Regular cardiac myocyte (primary cell): ENCODE results near the gene SART3. TPM values are rescaled to one million over a fixed set of nuclear protein-coding genes. Genes with fewer than 3 reads are reported as not detected.

ENCODE experiments used
- total RNA-seq: library from RNA; depleted of rRNA; stranded (reverse); fragments of >200 nt; gene quantifications from 2 replicates; pipeline ENCODE4 v1.2.3, GENCODE V29; 2014

SART3 gene, protein sequence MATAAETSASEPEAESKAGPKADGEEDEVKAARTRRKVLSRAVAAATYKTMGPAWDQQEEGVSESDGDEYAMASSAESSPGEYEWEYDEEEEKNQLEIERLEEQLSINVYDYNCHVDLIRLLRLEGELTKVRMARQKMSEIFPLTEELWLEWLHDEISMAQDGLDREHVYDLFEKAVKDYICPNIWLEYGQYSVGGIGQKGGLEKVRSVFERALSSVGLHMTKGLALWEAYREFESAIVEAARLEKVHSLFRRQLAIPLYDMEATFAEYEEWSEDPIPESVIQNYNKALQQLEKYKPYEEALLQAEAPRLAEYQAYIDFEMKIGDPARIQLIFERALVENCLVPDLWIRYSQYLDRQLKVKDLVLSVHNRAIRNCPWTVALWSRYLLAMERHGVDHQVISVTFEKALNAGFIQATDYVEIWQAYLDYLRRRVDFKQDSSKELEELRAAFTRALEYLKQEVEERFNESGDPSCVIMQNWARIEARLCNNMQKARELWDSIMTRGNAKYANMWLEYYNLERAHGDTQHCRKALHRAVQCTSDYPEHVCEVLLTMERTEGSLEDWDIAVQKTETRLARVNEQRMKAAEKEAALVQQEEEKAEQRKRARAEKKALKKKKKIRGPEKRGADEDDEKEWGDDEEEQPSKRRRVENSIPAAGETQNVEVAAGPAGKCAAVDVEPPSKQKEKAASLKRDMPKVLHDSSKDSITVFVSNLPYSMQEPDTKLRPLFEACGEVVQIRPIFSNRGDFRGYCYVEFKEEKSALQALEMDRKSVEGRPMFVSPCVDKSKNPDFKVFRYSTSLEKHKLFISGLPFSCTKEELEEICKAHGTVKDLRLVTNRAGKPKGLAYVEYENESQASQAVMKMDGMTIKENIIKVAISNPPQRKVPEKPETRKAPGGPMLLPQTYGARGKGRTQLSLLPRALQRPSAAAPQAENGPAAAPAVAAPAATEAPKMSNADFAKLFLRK
- total RNA-seq: 49.6 and 59.2 TPM in 2 replicates

DNA sequence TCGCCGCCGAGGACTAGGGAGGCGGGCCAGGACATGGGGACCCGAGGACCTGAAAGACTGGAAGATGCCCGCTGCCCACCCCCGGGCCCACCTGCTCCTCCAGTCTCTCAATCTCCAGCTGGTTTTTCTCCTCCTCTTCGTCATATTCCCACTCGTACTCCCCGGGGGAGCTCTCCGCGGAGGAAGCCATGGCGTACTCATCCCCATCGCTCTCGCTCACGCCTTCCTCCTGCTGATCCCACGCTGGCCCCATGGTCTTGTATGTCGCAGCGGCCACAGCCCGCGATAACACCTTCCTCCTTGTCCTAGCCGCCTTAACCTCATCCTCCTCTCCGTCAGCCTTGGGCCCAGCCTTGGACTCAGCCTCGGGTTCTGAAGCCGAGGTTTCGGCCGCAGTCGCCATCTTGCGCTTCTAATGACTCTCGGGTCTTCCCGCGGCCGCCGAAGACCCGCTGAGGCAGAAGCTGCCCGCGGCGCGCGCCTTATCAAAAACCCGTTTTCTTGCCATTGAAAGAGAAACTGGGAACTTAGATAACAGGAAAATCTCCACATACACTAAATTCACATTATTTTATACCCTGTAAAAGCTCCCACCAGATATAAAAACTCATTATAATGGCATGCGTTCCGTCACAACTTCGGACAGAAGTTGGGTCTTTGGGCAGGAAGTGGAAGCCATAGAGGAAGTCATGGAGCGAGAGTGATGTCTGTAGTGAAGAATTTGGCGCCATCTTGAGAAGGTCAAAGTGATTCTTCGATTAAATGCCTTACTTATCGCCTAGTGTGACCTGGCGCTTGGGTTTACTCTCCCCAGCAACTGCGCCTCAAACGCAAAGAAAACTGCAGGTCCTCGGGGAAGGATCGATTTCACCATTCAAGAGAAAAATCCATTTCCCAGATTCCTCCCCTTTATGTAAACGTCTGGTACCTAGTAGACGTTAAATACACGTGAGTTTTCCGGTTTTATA is at the start of gene SART3:
SART3 (minus strand) TSS at position 422 of the 968 bp plus-strand sequence; CDS start at position 403, 19 bp downstream.

DNA sequence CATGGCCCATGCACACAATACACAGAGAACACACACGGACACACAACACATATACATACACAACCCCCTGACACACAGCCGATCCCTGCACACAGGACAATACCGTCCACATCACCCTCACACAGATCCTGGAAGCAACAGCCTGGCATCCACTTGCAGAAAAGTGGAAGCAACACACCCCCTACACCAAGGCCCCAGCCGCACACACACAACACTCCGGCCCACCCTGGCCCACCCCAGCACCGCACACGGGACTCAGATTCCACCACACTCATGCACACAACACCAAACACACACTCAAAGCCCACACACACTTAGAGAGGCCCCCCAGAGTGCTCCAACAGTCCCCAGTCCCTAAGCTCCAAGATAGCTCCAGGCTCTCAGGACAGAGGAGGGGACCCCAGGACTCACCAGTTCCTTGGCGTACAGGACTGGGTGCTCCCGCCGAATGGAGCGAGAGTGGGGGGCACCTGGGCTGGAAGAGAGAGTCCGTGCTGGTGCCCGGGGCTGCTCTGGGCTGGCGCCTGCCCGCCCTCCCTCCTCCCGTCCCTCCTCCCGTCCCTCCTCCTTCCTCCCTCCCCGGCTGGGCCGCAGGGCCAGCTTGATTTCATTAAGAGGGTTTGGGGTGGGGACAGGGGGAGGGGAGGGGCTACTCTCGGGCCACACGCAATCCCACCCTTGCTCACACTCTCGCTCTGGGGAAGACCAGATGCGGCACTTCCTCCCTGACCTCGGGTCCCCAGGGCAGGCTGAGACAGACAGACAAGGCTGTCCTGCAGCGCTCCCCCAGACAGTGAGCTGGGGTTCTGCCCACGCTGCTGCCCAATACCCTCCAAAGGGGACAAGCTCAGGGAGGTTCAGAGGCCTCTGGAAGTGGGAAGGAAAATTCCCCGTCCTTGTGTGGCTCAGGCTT is 36.8 kb upstream of the SART3 start, which contains the start of gene TMEM119:
TMEM119 (minus strand) TSS at position 526 of the 913 bp plus-strand sequence. CDS start 5,701 bp downstream, outside the sequence.

DNA sequence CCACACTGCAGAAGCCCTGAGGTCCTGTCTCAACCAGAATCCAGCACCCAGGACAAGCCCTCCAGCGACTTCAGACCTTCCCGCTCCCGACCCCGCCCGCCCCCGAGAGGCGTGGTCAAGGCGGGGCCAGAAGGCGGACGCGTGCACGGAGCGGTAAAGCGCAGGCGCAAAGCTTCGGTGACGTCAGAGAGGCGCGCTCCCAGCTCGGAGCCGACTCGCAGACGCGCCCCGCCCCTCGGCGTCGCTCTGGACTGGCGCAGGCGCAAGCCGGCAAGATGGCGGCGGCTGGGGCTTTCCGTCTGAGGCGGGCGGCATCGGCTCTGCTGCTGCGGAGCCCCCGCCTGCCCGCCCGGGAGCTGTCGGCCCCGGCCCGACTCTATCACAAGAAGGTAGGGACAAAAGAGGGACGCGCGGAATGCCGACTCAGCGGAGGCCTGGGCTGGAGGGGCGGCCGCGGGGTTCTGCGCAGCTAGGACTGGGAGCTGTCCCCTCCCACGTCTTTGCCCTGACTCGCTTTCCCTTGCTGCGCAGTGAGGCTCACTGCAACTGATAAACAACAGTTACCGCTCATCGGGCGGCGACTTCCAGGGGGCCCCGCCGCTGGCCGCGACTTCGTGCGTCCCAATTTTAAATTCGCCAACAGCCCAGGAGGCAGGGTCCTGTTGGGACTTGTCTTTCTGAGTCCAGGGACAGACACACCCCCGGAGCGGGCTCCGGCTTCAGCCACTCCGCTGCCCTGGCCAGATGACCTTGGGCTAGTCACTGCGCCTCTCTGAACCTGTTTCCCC is 1.6 kb upstream of the SART3 start, which contains the start of gene ISCU:
ISCU (plus strand) TSS at position 249 of the 788 bp plus-strand sequence; CDS start at position 276, 27 bp downstream.

DNA sequence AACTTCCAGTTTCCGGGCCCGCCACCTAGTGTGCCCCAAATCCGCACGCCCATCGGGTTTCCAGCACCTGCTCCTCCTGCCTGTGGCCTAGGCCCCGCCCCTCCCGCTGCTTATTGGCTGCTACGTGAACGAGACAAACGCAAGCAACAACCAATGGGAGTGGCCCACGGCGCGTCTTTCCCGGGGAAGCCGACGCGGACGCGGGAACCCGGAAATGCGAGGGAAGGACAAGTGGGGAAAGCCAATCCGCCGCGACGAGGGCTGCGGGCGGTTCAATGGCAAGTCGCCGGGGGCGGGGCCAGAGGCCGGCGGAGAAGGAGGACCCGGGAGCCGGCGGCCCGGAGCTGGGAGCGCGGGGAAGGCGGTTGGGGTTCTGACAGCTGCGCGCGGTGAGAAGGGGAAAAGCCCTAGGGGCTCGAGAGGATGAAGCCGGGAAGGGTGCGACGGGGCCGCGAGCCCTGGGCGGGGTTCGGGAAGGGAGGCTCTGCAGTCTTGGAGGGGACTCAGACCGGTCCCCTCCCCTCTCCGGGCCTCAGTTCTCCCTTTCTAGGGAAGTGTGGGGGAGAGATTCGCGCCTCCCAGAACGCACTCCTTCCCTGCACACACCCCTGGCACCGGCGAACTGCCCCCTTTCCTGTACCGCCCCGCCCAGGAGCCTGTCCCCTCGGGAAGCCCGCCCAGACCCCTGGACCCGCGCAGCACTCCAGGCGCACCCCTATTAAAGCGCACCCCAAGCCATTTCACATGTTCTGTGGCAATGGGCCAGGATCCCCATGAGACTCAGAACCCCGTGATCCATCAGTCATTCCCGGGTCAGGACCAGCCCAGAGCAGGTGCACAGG is 45.8 kb downstream of the SART3 start, which contains the start of gene FICD:
FICD (plus strand) TSS at position 305 of the 842 bp plus-strand sequence. CDS start 1,696 bp downstream, outside the sequence.

Other genes with a start within 250 kb of the SART3 start
- gene CMKLR1, start 221.9 kb downstream of the SART3 start, total RNA-seq: under 0.01 TPM in 1 of 2 replicates, not detected in the other
- gene FICD, start 45.9 kb downstream of the SART3 start, total RNA-seq: 15.3 and 16.6 TPM in 2 replicates
- 109 and 172 TPM in 2 replicates for gene ISCU, start 1.4 kb upstream of the SART3 start, total RNA-seq
- gene TMEM119, start 36.9 kb upstream of the SART3 start, total RNA-seq: 0.58 and 15.8 TPM in 2 replicates
- 0.85 and 1.3 TPM in 2 replicates for gene SELPLG, start 72.7 kb upstream of the SART3 start, total RNA-seq
- gene CORO1C, start 170.3 kb upstream of the SART3 start, total RNA-seq: 199 and 426 TPM in 2 replicates